Pons (tissue), 1 donor: ENCODE data around the gene WDFY1.

Experiments
- DNase-seq: peaks from one replicate; pipeline ENCODE4 v3.0.0-alpha.2; 2016; ENCODE audit warnings: low spot score

The WDFY1 gene

GRCh38 chr2:223856584-223856983, 88.6 kb downstream of the WDFY1 start:
- DNase-seq: no peak

GRCh38 chr2:223856021-223856420, 89.1 kb downstream of the WDFY1 start:
- no peak for DNase-seq

- no peak for DNase-seq
Measured at GRCh38 chr2:223855426-223855825, 89.7 kb downstream of the WDFY1 start.

- no peak for DNase-seq
Measured at GRCh38 chr2:223854741-223855140, 90.4 kb downstream of the WDFY1 start.

DNA sequence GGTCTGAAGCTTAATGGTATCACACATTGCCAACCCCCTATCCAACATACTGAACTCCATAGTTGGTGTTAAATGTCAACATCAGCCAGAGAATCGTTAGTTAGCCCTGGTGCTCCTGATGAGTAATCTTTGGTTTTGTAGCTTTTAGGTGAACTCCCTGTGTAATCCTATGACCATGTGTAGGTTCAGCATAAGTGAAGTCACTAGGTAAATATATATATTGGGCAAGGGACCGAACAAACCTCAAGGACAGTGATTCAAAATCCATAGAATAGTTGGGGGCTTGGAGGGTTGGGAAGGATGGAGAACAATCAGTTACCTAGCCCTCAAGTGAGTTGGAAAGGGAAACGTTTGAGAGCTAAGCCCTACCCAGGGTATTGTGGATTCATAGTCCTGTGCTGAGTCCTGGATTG, 91.7 kb downstream of the WDFY1 start:
- no peak for DNase-seq

DNA sequence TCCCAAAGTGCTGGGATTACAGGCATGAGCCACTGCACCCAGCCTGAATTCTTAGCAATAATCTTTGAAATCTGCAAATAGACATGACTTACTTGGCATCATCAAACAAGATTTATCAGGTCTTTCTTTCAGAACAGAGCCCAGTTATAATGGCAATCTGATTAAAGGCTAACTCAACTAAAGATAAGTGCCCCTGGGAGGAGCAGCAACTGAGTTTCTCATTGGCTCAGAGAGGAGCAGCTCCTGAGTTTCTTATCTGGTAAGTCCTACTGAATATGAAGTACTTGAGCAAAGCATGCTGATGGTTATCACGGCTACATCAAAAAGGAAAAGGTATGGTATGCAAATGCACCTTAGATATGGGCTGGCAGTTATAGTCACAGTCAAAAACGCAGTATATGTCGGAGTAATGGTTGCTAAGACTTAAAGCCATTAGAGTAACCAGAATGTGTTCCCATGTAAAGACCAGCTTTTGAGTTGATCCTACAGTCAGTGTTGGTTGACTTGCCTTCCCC, 92.8 kb downstream of the WDFY1 start:
- DNase-seq: no peak

DNA sequence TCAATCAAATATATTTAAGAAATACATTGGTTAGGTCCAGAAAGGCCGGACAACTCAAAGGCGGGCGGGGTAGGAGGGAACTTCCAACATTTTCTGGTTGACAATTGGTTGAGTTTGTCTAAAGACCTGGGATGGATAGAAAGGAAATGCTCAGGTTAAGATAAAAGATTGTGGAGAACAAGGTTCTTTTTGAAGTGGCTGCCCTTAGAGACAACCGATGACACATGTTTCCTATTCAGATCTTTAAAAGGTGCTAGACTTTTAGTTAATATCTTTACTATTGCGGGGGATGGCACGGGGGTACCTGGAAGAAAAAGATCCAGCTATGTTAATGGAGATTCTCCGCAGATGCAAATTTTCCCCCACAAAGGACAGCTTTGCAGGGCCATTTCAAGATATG, 97.7 kb downstream of the WDFY1 start:
- no peak for DNase-seq

GRCh38 chr2:223846515-223846914, 98.6 kb downstream of the WDFY1 start:
- DNase-seq: no peak

GRCh38 chr2:223841436-223842190, 103.5 kb downstream of the WDFY1 start:
- no peak for DNase-seq

DNA sequence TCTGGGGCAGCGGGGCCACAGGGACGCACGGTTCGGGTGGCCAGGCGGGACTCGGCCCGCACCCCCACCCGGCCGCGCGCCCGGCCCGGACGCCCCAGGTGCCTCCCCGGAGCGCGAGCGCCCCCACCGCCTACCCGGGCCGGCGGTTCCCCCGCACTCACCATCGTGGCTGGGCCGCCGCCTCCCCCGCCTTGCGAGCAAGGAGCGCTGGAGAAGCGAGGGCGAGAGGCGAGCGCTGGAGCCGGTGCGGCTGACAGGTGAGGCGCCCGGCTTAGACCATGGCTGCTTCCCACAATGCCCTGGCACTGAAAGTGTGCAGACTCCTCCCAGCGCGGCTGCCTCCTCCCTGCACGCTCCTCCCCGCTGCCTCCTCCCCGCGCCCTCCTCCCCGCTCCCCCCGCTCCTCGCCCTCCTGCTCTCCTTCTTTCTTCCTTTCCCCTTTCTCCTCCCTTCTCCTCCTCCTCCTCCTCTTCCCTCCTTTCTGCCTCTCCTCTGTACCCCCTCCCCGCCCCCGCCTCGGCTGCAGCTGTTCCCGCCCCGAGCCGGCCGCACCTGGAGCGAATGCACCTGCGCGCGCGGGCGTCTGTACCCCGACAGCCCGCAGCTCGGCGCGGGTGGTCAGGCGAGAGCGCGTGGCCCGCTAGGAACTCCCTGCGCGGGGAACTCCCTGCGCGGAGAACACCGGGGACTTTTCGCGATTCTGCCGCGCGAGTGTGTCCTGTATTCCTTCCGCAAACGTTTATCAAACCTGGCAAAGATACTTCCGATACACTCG, 107.7 kb downstream of the WDFY1 start, which contains the start of gene AP1S3:
Gene AP1S3 (minus strand): TSS at position 296 of the 775 bp plus-strand sequence. CDS start 132 bp downstream, at position 164.
- no peak for DNase-seq

DNA sequence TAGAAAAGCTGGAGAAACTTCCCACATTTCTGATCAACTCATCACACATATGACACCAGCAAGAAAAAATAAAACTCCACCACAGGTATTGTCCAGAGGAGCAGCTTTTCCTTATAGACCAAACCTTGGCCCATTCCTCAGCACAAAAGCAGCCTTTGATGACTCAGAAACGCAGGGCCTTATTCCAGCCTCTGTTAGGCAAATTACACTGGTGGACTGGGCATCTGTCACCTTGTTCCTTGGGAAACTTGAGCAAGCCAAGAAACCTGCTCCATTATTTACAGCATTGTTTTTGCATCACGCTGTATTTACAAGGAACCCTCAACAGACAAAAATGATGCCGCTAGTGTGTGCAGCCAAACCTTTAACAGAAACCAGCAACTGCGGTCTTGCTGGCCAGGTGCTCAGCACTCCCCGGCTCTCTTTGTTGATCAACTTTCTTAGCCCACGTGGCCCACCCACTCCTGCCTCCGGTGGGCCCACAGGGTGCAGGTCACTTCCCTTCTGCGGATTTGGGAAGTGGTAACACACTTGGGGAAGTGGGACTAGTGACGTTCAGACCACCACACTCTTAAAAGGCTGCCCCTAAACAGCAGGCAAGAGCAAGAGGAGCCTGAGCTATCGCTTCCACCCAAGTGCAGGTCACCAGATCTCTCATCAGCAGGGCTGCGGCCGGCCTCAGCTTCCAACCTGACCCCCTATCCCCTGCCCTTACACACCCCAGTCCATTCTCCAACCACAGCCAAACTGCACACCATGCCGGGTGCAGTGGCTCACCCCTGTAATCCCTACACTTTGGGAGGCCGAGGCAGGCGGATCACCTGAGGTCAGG, 109.2 kb downstream of the WDFY1 start:
- DNase-seq: no peak

- no peak for DNase-seq
Measured at GRCh38 chr2:223834431-223834830, 110.7 kb downstream of the WDFY1 start.

- no peak for DNase-seq
Measured at GRCh38 chr2:223832241-223832903, 112.8 kb downstream of the WDFY1 start.

GRCh38 chr2:223829128-223829527, 116.0 kb downstream of the WDFY1 start:
- DNase-seq: no peak

GRCh38 chr2:223828314-223828713, 116.8 kb downstream of the WDFY1 start:
- DNase-seq: no peak

DNA sequence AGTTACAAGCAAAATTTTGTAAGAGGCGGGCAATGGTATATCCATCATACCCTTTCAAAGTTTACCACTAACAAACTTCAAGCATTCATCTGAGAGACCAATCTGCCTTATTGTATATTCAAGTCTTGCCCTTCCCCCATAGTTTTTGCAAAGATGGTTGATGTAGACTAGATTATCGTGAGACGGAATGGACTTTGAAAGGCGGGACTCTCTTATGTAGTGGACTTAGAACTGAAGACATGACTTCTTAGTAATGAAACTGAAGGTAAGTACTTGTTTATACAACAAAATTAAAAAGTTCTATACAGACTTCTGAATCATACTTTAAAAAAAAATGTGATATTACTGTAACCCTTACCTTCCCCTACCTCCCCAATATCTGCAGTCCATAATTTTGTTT, 118.1 kb downstream of the WDFY1 start:
- DNase-seq: no peak
